ENCODE data around the gene KREMEN2.

KREMEN2 gene

GRCh38 chr16:2983706-2984136 is 19.6 kb downstream of the KREMEN2 start:
- Histone ChIP-seq H3K9me3 (ENCODE audit: control insufficient read depth, low read length) (no peaks in the 10 kb centered on the region), H3K4me3 (ENCODE audit: low read length) (peak overlapping the region; percentile 62), H3K4me1 (ENCODE audit: control insufficient read depth, insufficient read depth, low read length) (peaks cover 6% of the 10 kb centered on the region), H3K9ac (ENCODE audit: low read length) (peak overlapping the region; percentile 56), H3K36me3 (ENCODE audit: control insufficient read depth, insufficient read depth, low read length, severe bottlenecking) (no peaks in the 10 kb centered on the region), H3K27me3 (replicated peaks; ENCODE audit: control insufficient read depth, insufficient read depth, low read length) (peaks cover 7% of the 10 kb centered on the region)
- DNase-seq (ENCODE audit: low read depth): peak; percentile 91

- H3K9ac ChIP-seq (ENCODE audit: low read length): no peak overlapping the region
- no peak for DNase-seq (ENCODE audit: low read depth)
- peaks cover 16% of the 10 kb centered on the region for H3K27me3 ChIP-seq (replicated peaks; ENCODE audit: control insufficient read depth, insufficient read depth, low read length)
Observed at GRCh38 chr16:2985462-2985861, 21.4 kb downstream of the KREMEN2 start.

GRCh38 chr16:2985893-2986355 is 21.8 kb downstream of the KREMEN2 start:
- no peak overlapping the region for H3K9ac ChIP-seq (ENCODE audit: low read length)
- peaks cover 17% of the 10 kb centered on the region for H3K27me3 ChIP-seq (replicated peaks; ENCODE audit: control insufficient read depth, insufficient read depth, low read length)
- peaks cover 3% of the 10 kb centered on the region for H3K4me1 ChIP-seq (ENCODE audit: control insufficient read depth, insufficient read depth, low read length)
- no peak for DNase-seq (ENCODE audit: low read depth)
- no peaks in the 10 kb centered on the region for H3K36me3 ChIP-seq (ENCODE audit: control insufficient read depth, insufficient read depth, low read length, severe bottlenecking)
- no peak overlapping the region for H3K4me3 ChIP-seq (ENCODE audit: low read length)
- no peaks in the 10 kb centered on the region for H3K9me3 ChIP-seq (ENCODE audit: control insufficient read depth, low read length)

More at GRCh38 chr16:2985462-2985861, 21.4 kb downstream of the KREMEN2 start:
- no peaks in the 10 kb centered on the region for H3K9me3 ChIP-seq (ENCODE audit: control insufficient read depth, low read length)
- peaks cover 6% of the 10 kb centered on the region for H3K4me1 ChIP-seq (ENCODE audit: control insufficient read depth, insufficient read depth, low read length)
- H3K36me3 ChIP-seq (ENCODE audit: control insufficient read depth, insufficient read depth, low read length, severe bottlenecking): no peaks in the 10 kb centered on the region
- H3K4me3 ChIP-seq (ENCODE audit: low read length): no peak overlapping the region

GRCh38 chr16:2986623-2987188 is 22.6 kb downstream of the KREMEN2 start:
- Histone ChIP-seq H3K36me3 (ENCODE audit: control insufficient read depth, insufficient read depth, low read length, severe bottlenecking) (no peaks in the 10 kb centered on the region), H3K9me3 (ENCODE audit: control insufficient read depth, low read length) (no peaks in the 10 kb centered on the region), H3K4me3 (ENCODE audit: low read length) (no peak overlapping the region), H3K4me1 (ENCODE audit: control insufficient read depth, insufficient read depth, low read length) (no peaks in the 10 kb centered on the region), H3K27me3 (replicated peaks; ENCODE audit: control insufficient read depth, insufficient read depth, low read length) (peaks cover 17% of the 10 kb centered on the region), H3K9ac (ENCODE audit: low read length) (no peak overlapping the region)
- DNase-seq (ENCODE audit: low read depth): no peak

- no peaks in the 10 kb centered on the region for H3K4me1 ChIP-seq (ENCODE audit: control insufficient read depth, insufficient read depth, low read length)
- H3K9me3 ChIP-seq (ENCODE audit: control insufficient read depth, low read length): no peaks in the 10 kb centered on the region
- no peak for DNase-seq (ENCODE audit: low read depth)
- peaks cover 17% of the 10 kb centered on the region for H3K27me3 ChIP-seq (replicated peaks; ENCODE audit: control insufficient read depth, insufficient read depth, low read length)
- H3K4me3 ChIP-seq (ENCODE audit: low read length): no peak overlapping the region
- no peaks in the 10 kb centered on the region for H3K36me3 ChIP-seq (ENCODE audit: control insufficient read depth, insufficient read depth, low read length, severe bottlenecking)
- no peak overlapping the region for H3K9ac ChIP-seq (ENCODE audit: low read length)
Observed at GRCh38 chr16:2987286-2987685, 23.2 kb downstream of the KREMEN2 start.

- no peaks in the 10 kb centered on the region for H3K4me1 ChIP-seq (ENCODE audit: control insufficient read depth, insufficient read depth, low read length)
- H3K36me3 ChIP-seq (ENCODE audit: control insufficient read depth, insufficient read depth, low read length, severe bottlenecking): no peaks in the 10 kb centered on the region
- no peak overlapping the region for H3K4me3 ChIP-seq (ENCODE audit: low read length)
- no peaks in the 10 kb centered on the region for H3K9me3 ChIP-seq (ENCODE audit: control insufficient read depth, low read length)
- peaks cover 17% of the 10 kb centered on the region for H3K27me3 ChIP-seq (replicated peaks; ENCODE audit: control insufficient read depth, insufficient read depth, low read length)
- no peak overlapping the region for H3K9ac ChIP-seq (ENCODE audit: low read length)
- no peak for DNase-seq (ENCODE audit: low read depth)
Observed at GRCh38 chr16:2987833-2988232, 23.8 kb downstream of the KREMEN2 start.

GRCh38 chr16:2988590-2989099 is 24.6 kb downstream of the KREMEN2 start:
- Histone ChIP-seq H3K36me3 (ENCODE audit: control insufficient read depth, insufficient read depth, low read length, severe bottlenecking) (no peaks in the 10 kb centered on the region), H3K4me3 (ENCODE audit: low read length) (no peak overlapping the region), H3K9me3 (ENCODE audit: control insufficient read depth, low read length) (no peaks in the 10 kb centered on the region), H3K9ac (ENCODE audit: low read length) (no peak overlapping the region), H3K27me3 (replicated peaks; ENCODE audit: control insufficient read depth, insufficient read depth, low read length) (peaks cover 17% of the 10 kb centered on the region), H3K4me1 (ENCODE audit: control insufficient read depth, insufficient read depth, low read length) (no peaks in the 10 kb centered on the region)
- DNase-seq (ENCODE audit: low read depth): no peak

- no peak for DNase-seq (ENCODE audit: low read depth)
- no peaks in the 10 kb centered on the region for H3K9me3 ChIP-seq (ENCODE audit: control insufficient read depth, low read length)
- no peaks in the 10 kb centered on the region for H3K4me1 ChIP-seq (ENCODE audit: control insufficient read depth, insufficient read depth, low read length)
- no peaks in the 10 kb centered on the region for H3K36me3 ChIP-seq (ENCODE audit: control insufficient read depth, insufficient read depth, low read length, severe bottlenecking)
- no peak overlapping the region for H3K4me3 ChIP-seq (ENCODE audit: low read length)
- H3K27me3 ChIP-seq (replicated peaks; ENCODE audit: control insufficient read depth, insufficient read depth, low read length): peaks cover 19% of the 10 kb centered on the region
- H3K9ac ChIP-seq (ENCODE audit: low read length): no peak overlapping the region
Observed at GRCh38 chr16:2990891-2991290, 26.8 kb downstream of the KREMEN2 start.

GRCh38 chr16:2991566-2992261 is 27.6 kb downstream of the KREMEN2 start:
- peaks cover 25% of the 10 kb centered on the region for H3K27me3 ChIP-seq (replicated peaks; ENCODE audit: control insufficient read depth, insufficient read depth, low read length)
- no peak overlapping the region for H3K9ac ChIP-seq (ENCODE audit: low read length)
- H3K36me3 ChIP-seq (ENCODE audit: control insufficient read depth, insufficient read depth, low read length, severe bottlenecking): no peaks in the 10 kb centered on the region
- H3K4me3 ChIP-seq (ENCODE audit: low read length): no peak overlapping the region
- no peak for DNase-seq (ENCODE audit: low read depth)
- no peaks in the 10 kb centered on the region for H3K4me1 ChIP-seq (ENCODE audit: control insufficient read depth, insufficient read depth, low read length)
- no peaks in the 10 kb centered on the region for H3K9me3 ChIP-seq (ENCODE audit: control insufficient read depth, low read length)

- H3K36me3 ChIP-seq (ENCODE audit: control insufficient read depth, insufficient read depth, low read length, severe bottlenecking): no peaks in the 10 kb centered on the region
- no peak overlapping the region for H3K4me3 ChIP-seq (ENCODE audit: low read length)
- peaks cover 23% of the 10 kb centered on the region for H3K27me3 ChIP-seq (replicated peaks; ENCODE audit: control insufficient read depth, insufficient read depth, low read length)
- H3K4me1 ChIP-seq (ENCODE audit: control insufficient read depth, insufficient read depth, low read length): no peaks in the 10 kb centered on the region
- DNase-seq (ENCODE audit: low read depth): no peak
- no peaks in the 10 kb centered on the region for H3K9me3 ChIP-seq (ENCODE audit: control insufficient read depth, low read length)
- H3K9ac ChIP-seq (ENCODE audit: low read length): no peak overlapping the region
Observed at GRCh38 chr16:2992383-2993081, 28.5 kb downstream of the KREMEN2 start.

- Histone ChIP-seq H3K4me1 (ENCODE audit: control insufficient read depth, insufficient read depth, low read length) (no peaks in the 10 kb centered on the region), H3K27me3 (replicated peaks; ENCODE audit: control insufficient read depth, insufficient read depth, low read length) (peaks cover 27% of the 10 kb centered on the region), H3K36me3 (ENCODE audit: control insufficient read depth, insufficient read depth, low read length, severe bottlenecking) (no peaks in the 10 kb centered on the region), H3K4me3 (ENCODE audit: low read length) (no peak overlapping the region), H3K9me3 (ENCODE audit: control insufficient read depth, low read length) (no peaks in the 10 kb centered on the region), H3K9ac (ENCODE audit: low read length) (no peak overlapping the region)
- DNase-seq (ENCODE audit: low read depth): no peak
Observed at GRCh38 chr16:2996298-2996697, 32.2 kb downstream of the KREMEN2 start.

Data from adipocyte (in vitro differentiated cells).